Large intestine (tissue), 3 donors: ENCODE measurements around the gene ZG16. TPM values are rescaled to one million over a fixed set of nuclear protein-coding genes. Genes with fewer than 3 reads are reported as not detected.

Experiments
- DNase-seq, 2 donors: peaks; one replicate each; pipeline versions ENCODE4 v3.0.0 to v3.0.0-alpha.2; 2013
- H3K27ac ChIP-seq: one replicate; pipeline ENCODE4 v1.5.1; 2013; ENCODE audit warnings: low read length
- H3K27me3 ChIP-seq: 2 replicates; pipeline ENCODE4 v1.6.1; 2013; ENCODE audit warnings: low read length; ENCODE audit not compliant: control insufficient read depth, insufficient read depth
- H3K36me3 ChIP-seq: 2 replicates; pipeline ENCODE4 v1.6.1; 2013; ENCODE audit warnings: low read length; ENCODE audit not compliant: control insufficient read depth, insufficient read depth
- H3K4me1 ChIP-seq: one replicate; pipeline ENCODE4 v1.6.1; 2013; ENCODE audit warnings: low read length; ENCODE audit not compliant: control insufficient read depth, insufficient read depth
- H3K4me3 ChIP-seq: one replicate; pipeline ENCODE4 v1.5.1; 2013; ENCODE audit warnings: low read length
- H3K9me3 ChIP-seq: one replicate; pipeline ENCODE4 v1.6.1; 2013; ENCODE audit warnings: mild to moderate bottlenecking, low read depth, low read length, moderate library complexity; ENCODE audit not compliant: control insufficient read depth
- WGBS: methylation state at CpG from one replicate; pipeline ENCODE4 v1.1.5; 2013; ENCODE audit warnings: low lambda C conversion rate; ENCODE audit not compliant: insufficient coverage; 5-methylcytosine and 5-hydroxymethylcytosine counted together
- polyA plus RNA-seq: library from polyadenylated mRNA; unstranded; fragments of 120-200 nt; gene quantifications from one replicate; pipeline ENCODE4 v1.2.1, GENCODE V29; 2013

ZG16 gene
- polyA plus RNA-seq, 1 donor, result 2.2 TPM

DNA sequence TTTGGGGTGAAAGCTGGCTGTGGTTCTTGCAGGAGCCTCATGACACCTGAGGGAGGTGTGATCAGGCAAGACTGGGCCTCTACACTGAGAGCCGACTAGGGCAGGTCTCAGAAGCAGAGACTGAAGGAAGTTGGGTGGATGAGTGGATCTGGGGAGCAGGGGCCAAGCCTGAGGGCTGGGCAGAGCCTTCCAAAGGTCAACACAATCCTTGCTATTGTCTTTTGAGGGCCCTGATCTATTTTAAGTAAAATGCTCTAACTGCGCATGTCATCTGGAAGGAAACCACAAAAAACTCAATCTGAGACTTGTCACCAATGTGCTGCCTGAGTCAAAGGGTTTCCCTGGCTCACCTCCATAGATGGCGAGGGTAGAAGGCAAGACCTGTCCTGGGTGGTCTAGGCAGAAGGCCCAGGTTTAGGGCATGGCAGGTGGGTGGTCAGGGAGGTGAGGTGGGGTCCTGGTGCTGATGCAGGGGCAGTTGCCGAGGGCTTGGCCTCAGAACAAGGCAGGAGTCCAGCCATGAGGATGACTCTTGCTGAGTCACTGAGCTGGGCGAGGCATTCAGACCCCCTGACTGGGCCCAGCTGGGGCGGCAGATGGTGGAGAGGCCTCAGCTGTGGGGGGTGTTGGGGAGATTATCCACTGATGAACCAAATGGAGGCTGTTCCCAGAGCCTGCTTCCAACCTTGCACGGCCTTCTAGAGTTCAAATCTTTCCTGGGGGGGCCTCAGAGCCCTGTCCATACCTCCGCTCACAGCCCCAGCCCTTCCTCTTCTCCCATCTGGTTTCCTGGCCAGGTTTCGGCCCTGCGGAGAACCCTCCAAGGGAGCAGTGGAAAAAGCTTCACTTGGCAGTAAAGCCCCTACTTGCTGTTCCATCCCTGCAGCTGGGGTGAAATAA is 47.3 kb downstream of the ZG16 start:
- H3K36me3 ChIP-seq, result no peaks in the 10 kb centered on the region
- H3K9me3 ChIP-seq, result no peaks in the 10 kb centered on the region
- no CpG with 5 or more reads among the region's 10 CpGs for WGBS
- no peak overlapping the region for H3K4me3 ChIP-seq
- DNase-seq, result peak in 1 of 2 donors; percentile 79
- peaks cover 80% of the 10 kb centered on the region for H3K4me1 ChIP-seq
- no peaks in the 10 kb centered on the region for H3K27me3 ChIP-seq
- peak overlapping the region; percentile 72 for H3K27ac ChIP-seq

GRCh38 chr16:29826342-29826695 is 48.3 kb downstream of the ZG16 start:
- no CpG with 5 or more reads among the region's 8 CpGs for WGBS
- Histone ChIP-seq H3K9me3 (no peaks in the 10 kb centered on the region), H3K4me1 (peaks cover 85% of the 10 kb centered on the region), H3K36me3 (peaks cover 5% of the 10 kb centered on the region), H3K27ac (peak overlapping the region; percentile 72), H3K27me3 (no peaks in the 10 kb centered on the region), H3K4me3 (no peak overlapping the region)
- DNase-seq, result no peak

DNA sequence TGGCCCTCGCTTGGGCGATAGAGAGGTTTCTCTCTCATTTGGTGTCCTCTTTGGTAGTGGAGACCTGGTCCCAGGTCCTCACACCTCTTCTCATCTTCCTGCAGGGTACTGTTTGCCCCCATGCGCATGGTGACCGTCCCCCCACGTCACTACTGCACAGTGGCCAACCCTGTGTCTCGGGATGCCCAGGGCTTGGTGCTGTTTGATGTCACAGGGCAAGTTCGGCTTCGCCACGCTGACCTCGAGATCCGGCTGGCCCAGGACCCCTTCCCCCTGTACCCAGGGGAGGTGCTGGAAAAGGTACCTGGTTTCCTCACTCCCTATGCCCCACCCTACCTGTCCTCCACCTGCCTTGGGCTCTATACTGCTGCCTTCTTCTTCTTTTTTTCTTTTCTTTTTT is 52.7 kb downstream of the ZG16 start:
- Histone ChIP-seq H3K9me3 (no peaks in the 10 kb centered on the region), H3K4me1 (peaks cover 46% of the 10 kb centered on the region), H3K27me3 (no peaks in the 10 kb centered on the region), H3K27ac (peak overlapping the region; percentile 94), H3K36me3 (peaks cover 39% of the 10 kb centered on the region), H3K4me3 (no peak overlapping the region)
- no CpG with 5 or more reads among the region's 11 CpGs for WGBS
- no peak for DNase-seq

GRCh38 chr16:29831490-29831889 is 53.4 kb downstream of the ZG16 start:
- H3K27ac ChIP-seq, result no peak overlapping the region
- no CpG with 5 or more reads among the region's 2 CpGs for WGBS
- no peaks in the 10 kb centered on the region for H3K9me3 ChIP-seq
- no peak overlapping the region for H3K4me3 ChIP-seq
- DNase-seq, result no peak
- peaks cover 44% of the 10 kb centered on the region for H3K36me3 ChIP-seq
- no peaks in the 10 kb centered on the region for H3K27me3 ChIP-seq
- H3K4me1 ChIP-seq, result peaks cover 39% of the 10 kb centered on the region

Other genes starting within 250 kb of the ZG16 start
- gene SPN, start 115.0 kb upstream of the ZG16 start, polyA plus RNA-seq, result 6.8 TPM
- 220 TPM for gene QPRT, start 99.1 kb upstream of the ZG16 start, polyA plus RNA-seq
- gene C16orf54, start 32.3 kb upstream of the ZG16 start, polyA plus RNA-seq, result 1.5 TPM
- 40.9 TPM for gene KIF22, start 12.5 kb downstream of the ZG16 start, polyA plus RNA-seq
- 236 TPM for gene MAZ, start 28.3 kb downstream of the ZG16 start, polyA plus RNA-seq
- gene PRRT2, start 33.9 kb downstream of the ZG16 start, polyA plus RNA-seq, result 12.8 TPM
- 36.4 TPM for gene PAGR1, start 37.9 kb downstream of the ZG16 start, polyA plus RNA-seq
- 128 TPM for gene MVP, start 42.2 kb downstream of the ZG16 start, polyA plus RNA-seq
- gene CDIPT, start 85.0 kb downstream of the ZG16 start, polyA plus RNA-seq, result 68.7 TPM
- gene SEZ6L2, start 121.3 kb downstream of the ZG16 start, polyA plus RNA-seq, result 52.3 TPM
- 15.0 TPM for gene ASPHD1, start 122.2 kb downstream of the ZG16 start, polyA plus RNA-seq
- gene KCTD13, start 148.0 kb downstream of the ZG16 start, polyA plus RNA-seq, result 30.4 TPM
- 160 TPM for gene TMEM219, start 183.8 kb downstream of the ZG16 start, polyA plus RNA-seq
- gene TAOK2, start 195.6 kb downstream of the ZG16 start, polyA plus RNA-seq, result 46.6 TPM
- gene HIRIP3, start 217.4 kb downstream of the ZG16 start, polyA plus RNA-seq, result 12.0 TPM
- gene INO80E, start 218.0 kb downstream of the ZG16 start, polyA plus RNA-seq, result 60.5 TPM
- gene DOC2A, start 232.8 kb downstream of the ZG16 start, polyA plus RNA-seq, result 4.2 TPM
- not detected for gene C16orf92, start 244.9 kb downstream of the ZG16 start, polyA plus RNA-seq